GM12874 (cell line): Measurements from ENCODE around the gene TLCD4.

ENCODE experiments used
- CTCF ChIP-seq: IDR thresholded peaks from 2 replicates; pipeline ENCODE4 v1.5.1; 2011; ENCODE audit warnings: low read depth, mild to moderate bottlenecking, control low read depth, low read length, moderate library complexity; ENCODE audit not compliant: insufficient read depth

TLCD4 gene

GRCh38 chr1:95118067-95118499 is 928 bp downstream of the TLCD4 start:
- no peak for TF ChIP-seq CTCF

- no peak for TF ChIP-seq CTCF
These were observed 1.6 kb downstream of the TLCD4 start for GRCh38 chr1:95118710-95119109.

- no peak for TF ChIP-seq CTCF
These were observed 2.1 kb downstream of the TLCD4 start for GRCh38 chr1:95119273-95119672.

GRCh38 chr1:95122151-95122697 is 5.1 kb downstream of the TLCD4 start:
- TF ChIP-seq CTCF, result no peak

- TF ChIP-seq CTCF, result no peak
These were observed 7.2 kb downstream of the TLCD4 start for GRCh38 chr1:95124342-95124741.

GRCh38 chr1:95126366-95126765 is 9.2 kb downstream of the TLCD4 start:
- no peak for TF ChIP-seq CTCF

- no peak for TF ChIP-seq CTCF
These were observed 9.7 kb downstream of the TLCD4 start for GRCh38 chr1:95126846-95127245.
